HG02885 (cell line): ENCODE results near the gene GHRHR.

ENCODE experiments used
- ATAC-seq: cut with Tn5 transposase; IDR thresholded peaks from one replicate; pipeline ENCODE4 v1.9.1; 2021; ENCODE audit warnings: mild to moderate bottlenecking; ENCODE audit not compliant: unreplicated experiment, poor library complexity

The GHRHR gene

GRCh38 chr7:30983042-30983913 lies 19.5 kb downstream of the GHRHR start:
- ATAC-seq: peak; percentile 89

GRCh38 chr7:30983914-30984247 lies 20.1 kb downstream of the GHRHR start:
- peak; percentile 15 for ATAC-seq

- no peak for ATAC-seq
Observed at GRCh38 chr7:30984359-30985107, 20.8 kb downstream of the GHRHR start.

- no peak for ATAC-seq
Observed at GRCh38 chr7:30985756-30986155, 22.0 kb downstream of the GHRHR start.

- no peak for ATAC-seq
Observed at GRCh38 chr7:30986331-30986730, 22.6 kb downstream of the GHRHR start.

GRCh38 chr7:30986738-30987137 lies 23.0 kb downstream of the GHRHR start:
- no peak for ATAC-seq

GRCh38 chr7:30987178-30987577 lies 23.4 kb downstream of the GHRHR start:
- ATAC-seq: no peak

- no peak for ATAC-seq
Observed at GRCh38 chr7:30987936-30988335, 24.2 kb downstream of the GHRHR start.

GRCh38 chr7:30988351-30989005 lies 24.7 kb downstream of the GHRHR start:
- ATAC-seq: no peak

GRCh38 chr7:30989008-30989823 lies 25.5 kb downstream of the GHRHR start:
- ATAC-seq: no peak

- ATAC-seq: no peak
Observed at GRCh38 chr7:30989824-30990672, 26.3 kb downstream of the GHRHR start.

GRCh38 chr7:30990673-30991170 lies 27.0 kb downstream of the GHRHR start:
- ATAC-seq: no peak

GRCh38 chr7:30992414-30992813 lies 28.7 kb downstream of the GHRHR start:
- no peak for ATAC-seq

GRCh38 chr7:30994206-30995100 lies 30.7 kb downstream of the GHRHR start:
- no peak for ATAC-seq

GRCh38 chr7:30995536-30995935 lies 31.8 kb downstream of the GHRHR start:
- ATAC-seq: no peak

- no peak for ATAC-seq
Observed at GRCh38 chr7:30996256-30996655, 32.5 kb downstream of the GHRHR start.

GRCh38 chr7:30996883-30997282 lies 33.1 kb downstream of the GHRHR start:
- ATAC-seq: no peak

- no peak for ATAC-seq
Observed at GRCh38 chr7:30997316-30997715, 33.6 kb downstream of the GHRHR start.
